Activated CD8-positive, alpha-beta memory T cell treated with anti-CD3 and anti-CD28 coated beads, Interleukin-2, amount 50 U/mL, for 48 hours (primary cell): ENCODE results near the gene LARP1.
"Not testable (repeated sequence)": the region's sequence is repeated elsewhere in the genome, so short reads cannot be mapped to it uniquely, and the experiment has no call there.

Experiments used
- DNase-seq: peaks from one replicate; pipeline ENCODE4 v3.0.0-alpha.2; 2020

LARP1 gene

GRCh38 chr5:154797762-154798161, 42.6 kb downstream of the LARP1 start:
- DNase-seq: no peak

GRCh38 chr5:154800582-154800981, 45.4 kb downstream of the LARP1 start:
- DNase-seq: no peak

GRCh38 chr5:154801083-154801482, 45.9 kb downstream of the LARP1 start:
- no peak for DNase-seq

- DNase-seq: no peak
Observed at GRCh38 chr5:154802050-154802449, 46.9 kb downstream of the LARP1 start.

GRCh38 chr5:154806176-154806575, 51.0 kb downstream of the LARP1 start:
- DNase-seq: no peak

- no peak for DNase-seq
Observed at GRCh38 chr5:154811239-154811638, 56.1 kb downstream of the LARP1 start.

- DNase-seq: peak; percentile 73
Observed at GRCh38 chr5:154811653-154812465, 56.7 kb downstream of the LARP1 start.

GRCh38 chr5:154813158-154813557, 58.0 kb downstream of the LARP1 start:
- no peak for DNase-seq

- no peak for DNase-seq
Observed at GRCh38 chr5:154813736-154814135, 58.6 kb downstream of the LARP1 start.

GRCh38 chr5:154815025-154815424, 59.8 kb downstream of the LARP1 start:
- no peak for DNase-seq

- DNase-seq: no peak
Observed at GRCh38 chr5:154815684-154816247, 60.6 kb downstream of the LARP1 start.

- DNase-seq: no peak
Observed at GRCh38 chr5:154816891-154817492, 61.8 kb downstream of the LARP1 start.

- DNase-seq: no peak
Observed at GRCh38 chr5:154817815-154818214, 62.6 kb downstream of the LARP1 start.

- no peak for DNase-seq
Observed at GRCh38 chr5:154818471-154819116, 63.4 kb downstream of the LARP1 start.

GRCh38 chr5:154819546-154819945, 64.4 kb downstream of the LARP1 start:
- no peak for DNase-seq

- no peak for DNase-seq
Observed at GRCh38 chr5:154820383-154820782, 65.2 kb downstream of the LARP1 start.

- not testable (repeated sequence) for DNase-seq
Observed at GRCh38 chr5:154822896-154823295, 67.7 kb downstream of the LARP1 start.

- DNase-seq: no peak
Observed at GRCh38 chr5:154823605-154824004, 68.4 kb downstream of the LARP1 start.

- DNase-seq: no peak
Observed at GRCh38 chr5:154824070-154824469, 68.9 kb downstream of the LARP1 start.

GRCh38 chr5:154829181-154829588, 74.0 kb downstream of the LARP1 start:
- DNase-seq: no peak

- DNase-seq: peak; percentile 60
Observed at GRCh38 chr5:154829589-154830218, 74.5 kb downstream of the LARP1 start.

- no peak for DNase-seq
Observed at GRCh38 chr5:154830219-154830595, 75.0 kb downstream of the LARP1 start.

- no peak for DNase-seq
Observed at GRCh38 chr5:154830596-154830995, 75.4 kb downstream of the LARP1 start.
